GM12892 (cell line): ENCODE measurements around the gene AGXT.

Experiments used
- POLR2A ChIP-seq: IDR thresholded peaks from 2 replicates; pipeline ENCODE4 v1.6.1; 2011; ENCODE audit warnings: low read depth, low read length, control low read depth
- POLR2AphosphoS5 ChIP-seq: IDR thresholded peaks from 2 replicates; pipeline ENCODE4 v1.6.1; 2011; ENCODE audit warnings: low read depth, low read length, control low read depth
- TAF1 ChIP-seq: IDR thresholded peaks from 2 replicates; pipeline ENCODE4 v1.6.1; 2011; ENCODE audit warnings: low read depth, mild to moderate bottlenecking, control low read depth, low read length, borderline replicate concordance

- TF ChIP-seq POLR2A (no peak), POLR2AphosphoS5 (no peak), TAF1 (no peak)
Observed at GRCh38 chr2:240821429-240821778, 47.2 kb upstream of the AGXT start.
